Suprapubic skin (tissue), 3 donors: ENCODE data around the gene EEF1A2.

Experiments
- CTCF ChIP-seq, 2 donors: fragments of 200-600 bp in 1 of 2; fragments of 450-650 bp in 1 of 2; sonication (generic) in 1 of 2; IDR thresholded peaks; one replicate each; pipeline ENCODE4 v1.5.1; 2016 to 2019; ENCODE audit warnings: antibody characterized with exemption in 2 of 2, mild to moderate bottlenecking in 1 of 2, moderate library complexity in 1 of 2
- POLR2AphosphoS5 ChIP-seq, 3 donors: sonication (generic); formaldehyde crosslinking; IDR thresholded peaks; one replicate each; pipeline ENCODE4 v1.6.1; 2017; ENCODE audit warnings: antibody characterized with exemption in 3 of 3

GRCh38 chr20:63539092-63539430 lies 40.2 kb upstream of the EEF1A2 start:
- TF ChIP-seq POLR2AphosphoS5 (IDR thresholded peaks at IDR 0.05) (no peak), CTCF (IDR thresholded peaks at IDR 0.05) (no peak)
